Memory B cell (primary cell): ENCODE data around the gene ZNF24.
A peak's percentile ranks its signal among the peaks of the same experiment; 100 is the strongest.

Experiments used
- ATAC-seq: fragments of 150-1000 bp; cut with Tn5 transposase; 2 replicates; pipeline ENCODE4 v1.10.0; 2021; ENCODE audit warnings: low read depth, mild to moderate bottlenecking, moderate library complexity
- DNase-seq, 2 donors: peaks; one replicate each; pipeline ENCODE4 v3.0.0; 2022; ENCODE audit warnings: low spot score in 2 of 2
- H3K27ac Mint-ChIP-seq: one replicate; pipeline ENCODE4 v1.8.0; 2022; ENCODE audit warnings: mild to moderate bottlenecking, moderate library complexity, mixed read lengths
- H3K27me3 Mint-ChIP-seq: one replicate; pipeline ENCODE4 v1.8.0; 2022; ENCODE audit warnings: mixed read lengths
- H3K36me3 Mint-ChIP-seq: one replicate; pipeline ENCODE4 v1.8.0; 2022; ENCODE audit warnings: mild to moderate bottlenecking, mixed read lengths
- H3K4me1 Mint-ChIP-seq: one replicate; pipeline ENCODE4 v1.8.0; 2022; ENCODE audit warnings: mixed read lengths
- H3K4me3 Mint-ChIP-seq: one replicate; pipeline ENCODE4 v1.8.0; 2022; ENCODE audit warnings: mild to moderate bottlenecking, moderate library complexity, mixed read lengths
- H3K9me3 Mint-ChIP-seq: one replicate; pipeline ENCODE4 v1.8.0; 2022; ENCODE audit warnings: mixed read lengths

ZNF24 gene

GRCh38 chr18:35337286-35337685 is 6.9 kb downstream of the ZNF24 start:
- ATAC-seq (no peak), DNase-seq (no peak)
- Mint-ChIP-seq H3K4me1 (peaks cover 28% of the 10 kb centered on the region), H3K4me3 (no peak overlapping the region), H3K27ac (peak overlapping the region; percentile 48), H3K9me3 (no peaks in the 10 kb centered on the region), H3K36me3 (peaks cover 54% of the 10 kb centered on the region), H3K27me3 (no peaks in the 10 kb centered on the region)

- Mint-ChIP-seq H3K27ac (no peak overlapping the region), H3K9me3 (no peaks in the 10 kb centered on the region), H3K4me3 (no peak overlapping the region), H3K36me3 (peaks cover 54% of the 10 kb centered on the region), H3K27me3 (no peaks in the 10 kb centered on the region), H3K4me1 (peaks cover 22% of the 10 kb centered on the region)
- DNase-seq (no peak), ATAC-seq (no peak)
Observed at GRCh38 chr18:35335866-35336265, 8.4 kb downstream of the ZNF24 start.

GRCh38 chr18:35334821-35335220 is 9.4 kb downstream of the ZNF24 start:
- no peak overlapping the region for H3K4me3 Mint-ChIP-seq
- H3K36me3 Mint-ChIP-seq = peaks cover 51% of the 10 kb centered on the region
- no peaks in the 10 kb centered on the region for H3K9me3 Mint-ChIP-seq
- ATAC-seq (no peak), DNase-seq (no peak)
- H3K27ac Mint-ChIP-seq = peak overlapping the region; percentile 37
- peaks cover 18% of the 10 kb centered on the region for H3K4me1 Mint-ChIP-seq
- no peaks in the 10 kb centered on the region for H3K27me3 Mint-ChIP-seq

- peaks cover 45% of the 10 kb centered on the region for H3K36me3 Mint-ChIP-seq
- H3K4me3 Mint-ChIP-seq = no peak overlapping the region
- H3K9me3 Mint-ChIP-seq = no peaks in the 10 kb centered on the region
- no peaks in the 10 kb centered on the region for H3K27me3 Mint-ChIP-seq
- H3K4me1 Mint-ChIP-seq = peaks cover 12% of the 10 kb centered on the region
- ATAC-seq (no peak), DNase-seq (no peak)
- H3K27ac Mint-ChIP-seq = no peak overlapping the region
Observed at GRCh38 chr18:35334212-35334611, 10.0 kb downstream of the ZNF24 start.

- no peak for ATAC-seq
- Mint-ChIP-seq H3K4me1 (peaks cover 5% of the 10 kb centered on the region), H3K9me3 (peaks cover 2% of the 10 kb centered on the region), H3K4me3 (no peak overlapping the region), H3K27ac (no peak overlapping the region), H3K36me3 (peaks cover 32% of the 10 kb centered on the region), H3K27me3 (no peaks in the 10 kb centered on the region)
- no peak for DNase-seq
Observed at GRCh38 chr18:35331367-35332087, 12.7 kb downstream of the ZNF24 start.

GRCh38 chr18:35328868-35329267 is 15.4 kb downstream of the ZNF24 start:
- Mint-ChIP-seq H3K9me3 (peaks cover 2% of the 10 kb centered on the region), H3K4me1 (peaks cover 2% of the 10 kb centered on the region), H3K4me3 (no peak overlapping the region), H3K36me3 (peaks cover 14% of the 10 kb centered on the region), H3K27me3 (no peaks in the 10 kb centered on the region), H3K27ac (no peak overlapping the region)
- ATAC-seq = no peak
- DNase-seq = no peak

GRCh38 chr18:35326695-35327387 is 17.4 kb downstream of the ZNF24 start:
- H3K27ac Mint-ChIP-seq = no peak overlapping the region
- no peaks in the 10 kb centered on the region for H3K4me1 Mint-ChIP-seq
- peaks cover 3% of the 10 kb centered on the region for H3K36me3 Mint-ChIP-seq
- peaks cover 2% of the 10 kb centered on the region for H3K9me3 Mint-ChIP-seq
- no peak overlapping the region for H3K4me3 Mint-ChIP-seq
- ATAC-seq (no peak), DNase-seq (no peak)
- no peaks in the 10 kb centered on the region for H3K27me3 Mint-ChIP-seq

GRCh38 chr18:35324926-35325655 is 19.1 kb downstream of the ZNF24 start:
- no peak overlapping the region for H3K27ac Mint-ChIP-seq
- ATAC-seq = no peak
- peaks cover 2% of the 10 kb centered on the region for H3K9me3 Mint-ChIP-seq
- no peaks in the 10 kb centered on the region for H3K27me3 Mint-ChIP-seq
- peaks cover 3% of the 10 kb centered on the region for H3K36me3 Mint-ChIP-seq
- no peaks in the 10 kb centered on the region for H3K4me1 Mint-ChIP-seq
- H3K4me3 Mint-ChIP-seq = no peak overlapping the region
- DNase-seq = no peak

- no peaks in the 10 kb centered on the region for H3K4me1 Mint-ChIP-seq
- no peaks in the 10 kb centered on the region for H3K27me3 Mint-ChIP-seq
- DNase-seq = no peak
- H3K9me3 Mint-ChIP-seq = no peaks in the 10 kb centered on the region
- H3K36me3 Mint-ChIP-seq = no peaks in the 10 kb centered on the region
- ATAC-seq = no peak
- H3K27ac Mint-ChIP-seq = no peak overlapping the region
- H3K4me3 Mint-ChIP-seq = no peak overlapping the region
Observed at GRCh38 chr18:35322486-35323458, 21.4 kb downstream of the ZNF24 start.

- peaks cover 26% of the 10 kb centered on the region for H3K36me3 Mint-ChIP-seq
- H3K27me3 Mint-ChIP-seq = no peaks in the 10 kb centered on the region
- ATAC-seq = no peak
- peaks cover 16% of the 10 kb centered on the region for H3K9me3 Mint-ChIP-seq
- H3K27ac Mint-ChIP-seq = no peak overlapping the region
- H3K4me3 Mint-ChIP-seq = no peak overlapping the region
- H3K4me1 Mint-ChIP-seq = no peaks in the 10 kb centered on the region
- DNase-seq = no peak
Observed at GRCh38 chr18:35311496-35311895, 32.7 kb downstream of the ZNF24 start.

GRCh38 chr18:35306588-35307250 is 37.5 kb downstream of the ZNF24 start:
- Mint-ChIP-seq H3K36me3 (peaks cover 52% of the 10 kb centered on the region), H3K27ac (no peak overlapping the region), H3K4me1 (no peaks in the 10 kb centered on the region), H3K27me3 (no peaks in the 10 kb centered on the region), H3K4me3 (no peak overlapping the region), H3K9me3 (peaks cover 17% of the 10 kb centered on the region)
- no peak for DNase-seq
- no peak for ATAC-seq

GRCh38 chr18:35303610-35304009 is 40.6 kb downstream of the ZNF24 start:
- Mint-ChIP-seq H3K27me3 (no peaks in the 10 kb centered on the region), H3K36me3 (peaks cover 63% of the 10 kb centered on the region), H3K4me3 (no peak overlapping the region), H3K9me3 (peaks cover 15% of the 10 kb centered on the region), H3K27ac (no peak overlapping the region), H3K4me1 (no peaks in the 10 kb centered on the region)
- no peak for DNase-seq
- no peak for ATAC-seq

GRCh38 chr18:35296060-35296459 is 48.2 kb downstream of the ZNF24 start:
- Mint-ChIP-seq H3K36me3 (peaks cover 55% of the 10 kb centered on the region), H3K4me3 (no peak overlapping the region), H3K27ac (no peak overlapping the region), H3K9me3 (peaks cover 8% of the 10 kb centered on the region), H3K4me1 (peaks cover 31% of the 10 kb centered on the region), H3K27me3 (no peaks in the 10 kb centered on the region)
- DNase-seq (no peak), ATAC-seq (no peak)
